ENCODE measurements around the gene RUNX2.

DNA sequence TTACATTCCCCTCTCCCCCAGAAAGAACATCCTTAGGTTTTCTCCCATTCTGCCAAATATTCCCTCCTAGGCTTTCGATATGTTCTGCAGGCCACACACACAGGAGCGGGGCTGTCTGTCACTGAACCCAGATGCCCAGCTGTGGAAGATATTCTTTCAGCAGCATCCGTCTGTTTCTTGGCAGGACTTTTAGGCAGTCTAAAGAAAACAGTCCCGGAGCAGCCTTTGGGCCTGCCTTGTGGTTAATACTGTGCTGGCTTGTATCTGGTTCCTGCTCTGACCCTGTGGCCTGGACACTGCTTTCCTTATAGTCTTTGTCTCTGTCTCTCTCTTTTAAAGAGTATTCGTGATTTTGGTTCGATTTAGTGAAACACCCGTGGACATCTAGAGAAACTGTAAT, 144.3 kb downstream of the RUNX2 start:
- TF ChIP-seq CTCF (conservative IDR thresholded peaks at IDR 0.05; ENCODE audit: low read length) (no peak), EZH2phosphoT487 (IDR thresholded peaks at IDR 0.05; ENCODE audit: borderline replicate concordance, low read depth, low read length) (no peak)

Measured in OCI-LY7 (cell line).